C4-2B (cell line): Measurements from ENCODE around the gene GRAMD4.

Experiments
- CTCF ChIP-seq: fragments of 450-650 bp; conservative IDR thresholded peaks from 2 replicates; pipeline ENCODE4 v1.5.1; 2017; ENCODE audit warnings: mild to moderate bottlenecking
- ZFX ChIP-seq: fragments of 450-650 bp; IDR thresholded peaks from 2 replicates; pipeline ENCODE4 v1.6.1; 2017

- TF ChIP-seq CTCF (no peak), ZFX (no peak)
Measured at GRCh38 chr22:46634011-46634699, 14.0 kb downstream of the GRAMD4 start.
